Epithelial cell of esophagus (primary cell): ENCODE measurements around the gene C15orf39.

Experiments
- DNase-seq: peaks from one replicate; pipeline ENCODE4 v3.0.0; 2010; ENCODE audit warnings: low read depth
- H3K4me3 ChIP-seq: 2 replicates; pipeline ENCODE4 v1.5.1; 2011; ENCODE audit warnings: mild to moderate bottlenecking, low read length, control low read depth
- CTCF ChIP-seq: IDR thresholded peaks from 2 replicates; pipeline ENCODE4 v1.5.1; 2011; ENCODE audit warnings: low read depth, mild to moderate bottlenecking, low read length, control low read depth, inconsistent platforms; ENCODE audit not compliant: insufficient read depth; ENCODE audit errors: missing control alignments

Gene C15orf39

DNA sequence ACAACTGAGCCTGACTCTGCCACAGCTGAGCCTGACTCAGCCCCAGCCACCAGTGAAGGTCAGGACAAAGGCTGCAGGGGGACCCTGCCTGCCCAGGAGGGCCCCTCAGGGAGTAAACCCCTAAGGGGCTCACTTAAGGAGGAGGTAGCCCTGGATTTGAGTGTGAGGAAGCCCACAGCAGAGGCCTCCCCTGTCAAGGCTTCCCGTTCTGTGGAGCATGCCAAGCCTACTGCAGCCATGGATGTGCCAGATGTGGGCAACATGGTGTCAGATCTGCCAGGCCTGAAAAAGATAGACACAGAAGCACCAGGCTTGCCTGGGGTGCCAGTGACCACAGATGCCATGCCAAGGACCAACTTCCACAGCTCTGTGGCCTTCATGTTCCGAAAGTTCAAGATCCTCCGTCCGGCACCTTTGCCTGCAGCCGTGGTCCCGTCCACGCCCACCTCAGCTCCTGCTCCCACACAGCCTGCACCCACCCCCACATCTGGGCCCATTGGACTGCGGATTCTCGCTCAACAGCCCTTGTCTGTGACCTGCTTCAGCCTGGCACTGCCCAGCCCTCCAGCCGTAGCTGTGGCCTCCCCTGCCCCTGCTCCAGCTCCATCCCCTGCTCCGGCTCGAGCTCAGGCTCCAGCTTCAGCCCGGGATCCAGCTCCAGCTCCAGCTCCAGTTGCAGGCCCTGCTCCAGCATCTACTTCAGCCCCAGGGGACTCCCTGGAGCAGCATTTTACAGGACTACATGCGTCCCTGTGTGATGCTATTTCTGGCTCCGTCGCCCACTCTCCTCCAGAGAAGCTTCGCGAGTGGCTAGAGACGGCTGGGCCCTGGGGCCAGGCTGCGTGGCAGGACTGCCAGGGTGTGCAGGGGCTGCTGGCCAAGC, 6.2 kb downstream of the C15orf39 start:
- H3K4me3 ChIP-seq: no peak overlapping the region
- no peak for TF ChIP-seq CTCF
- no peak for DNase-seq

- no peak for DNase-seq
- H3K4me3 ChIP-seq: no peak overlapping the region
- TF ChIP-seq CTCF: no peak
Observed at GRCh38 chr15:75208501-75209288, 7.0 kb downstream of the C15orf39 start.

DNA sequence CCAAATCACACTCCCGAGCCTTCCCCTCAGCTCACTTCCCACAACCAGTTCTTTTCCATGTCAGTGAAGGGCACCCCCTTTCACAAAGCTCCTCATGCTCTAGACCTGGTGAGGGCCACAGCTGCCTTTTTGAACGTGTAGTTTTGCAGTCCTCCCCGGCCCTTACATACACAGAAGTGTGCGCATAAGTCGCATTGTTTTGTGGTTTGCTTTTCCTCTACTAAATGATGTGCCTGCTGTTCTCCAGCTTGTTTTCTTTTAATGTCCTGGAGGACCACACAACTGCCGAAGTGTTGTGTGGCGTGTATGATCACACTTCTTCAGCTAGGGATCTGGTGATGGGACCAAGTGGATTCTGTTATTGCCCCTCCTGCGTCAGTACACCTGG, 7.6 kb downstream of the C15orf39 start:
- TF ChIP-seq CTCF: no peak
- no peak for DNase-seq
- no peak overlapping the region for H3K4me3 ChIP-seq

DNA sequence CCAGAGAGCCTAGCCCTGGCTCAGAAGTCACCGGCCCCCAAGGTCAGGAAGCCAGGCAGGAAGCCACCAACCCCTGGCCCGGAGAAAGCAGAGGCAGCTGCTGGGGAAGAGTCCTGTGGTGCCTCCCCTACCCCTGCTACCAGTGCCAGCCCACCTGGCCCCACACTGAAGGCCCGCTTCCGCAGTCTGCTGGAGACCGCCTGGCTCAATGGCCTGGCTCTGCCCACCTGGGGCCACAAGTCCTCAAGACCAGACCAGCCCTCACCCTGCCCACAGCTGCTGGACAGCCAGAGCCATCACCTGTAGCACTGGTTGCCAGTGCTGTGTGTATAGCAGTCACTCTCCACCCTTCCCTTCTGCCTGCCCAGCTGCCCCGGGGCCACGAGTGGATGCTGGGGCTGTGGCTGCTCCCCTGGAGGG, 9.1 kb downstream of the C15orf39 start:
- no peak for TF ChIP-seq CTCF
- H3K4me3 ChIP-seq: no peak overlapping the region
- DNase-seq: no peak

DNA sequence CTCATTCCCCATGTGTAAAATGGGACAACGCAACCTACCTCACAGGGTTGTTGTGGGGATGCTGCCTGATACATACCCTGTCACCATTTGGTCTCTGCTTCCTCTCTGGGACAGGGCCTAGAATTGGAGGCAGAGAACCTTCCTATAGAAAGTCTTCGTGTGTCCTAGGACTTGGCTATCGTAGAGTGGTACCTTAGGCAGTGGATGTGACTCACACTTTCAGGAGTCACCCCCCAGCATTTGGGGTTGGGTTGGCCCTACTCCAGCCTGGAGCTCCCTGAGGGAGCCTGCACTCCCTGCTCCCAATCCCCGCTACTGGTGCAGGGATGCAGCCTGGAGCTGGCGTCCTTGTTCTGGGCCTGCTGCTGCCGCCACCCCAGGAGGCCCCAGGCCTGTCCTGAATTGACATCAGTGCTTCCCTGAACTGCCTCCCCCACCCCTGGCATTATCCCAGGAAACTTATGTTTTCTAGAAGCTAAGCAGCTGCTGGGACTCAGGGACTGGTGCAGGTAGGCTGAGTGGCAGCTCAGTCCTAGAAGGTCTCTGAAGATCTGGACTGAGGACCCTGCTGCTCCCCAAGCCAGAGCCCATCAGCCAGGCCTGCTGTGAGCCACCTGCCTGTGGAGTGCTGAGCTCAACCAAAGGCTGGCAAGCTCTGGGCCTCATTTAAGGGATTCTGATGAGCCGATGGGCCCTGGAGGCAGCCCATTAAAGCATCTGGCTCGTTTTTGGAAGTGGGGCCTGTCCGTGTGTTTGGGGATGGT, 9.9 kb downstream of the C15orf39 start:
- DNase-seq: peak; percentile 26
- H3K4me3 ChIP-seq: no peak overlapping the region
- no peak for TF ChIP-seq CTCF

DNA sequence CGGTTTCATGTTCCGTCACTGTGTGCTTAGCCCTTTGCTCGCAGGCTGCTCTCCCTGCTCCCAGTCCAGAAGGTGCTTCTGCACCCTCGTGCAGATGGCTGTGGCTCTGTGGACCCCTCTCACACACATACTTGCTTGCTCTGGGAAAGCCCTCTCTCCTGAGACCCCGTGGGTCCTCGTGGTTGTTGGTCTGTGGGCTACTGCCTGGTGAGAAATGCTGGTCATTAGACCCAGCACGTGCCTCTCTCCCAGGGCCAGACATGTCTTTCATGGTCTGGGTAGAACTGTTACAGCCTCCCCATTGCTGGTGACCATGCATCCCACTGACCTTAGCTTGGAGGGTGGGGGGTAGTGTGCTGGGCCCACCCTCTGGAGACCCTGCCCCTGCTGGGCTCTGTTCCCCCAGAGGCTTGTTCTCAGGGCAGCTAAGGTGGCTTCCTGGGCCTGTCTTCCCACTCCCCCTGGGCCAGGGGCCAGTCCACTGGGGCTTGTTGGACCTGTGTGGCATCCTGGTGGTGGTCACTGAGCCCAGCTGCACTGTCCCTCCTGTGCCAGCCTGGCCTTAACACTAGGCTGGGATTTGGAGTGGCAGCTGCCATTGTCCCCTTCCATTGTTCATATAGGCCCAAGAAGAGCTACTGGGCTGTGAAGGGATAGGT, 10.6 kb downstream of the C15orf39 start:
- no peak overlapping the region for H3K4me3 ChIP-seq
- DNase-seq: no peak

More for the DNA sequence above, 10.6 kb downstream of the C15orf39 start:
- TF ChIP-seq CTCF: no peak
